WTC11 (cell line): Measurements from ENCODE around the gene KDM1A.

Experiments used
- CBFB ChIP-seq: sonication (generic); formaldehyde crosslinking; IDR thresholded peaks from 2 replicates; pipeline ENCODE4 v1.8.1; 2022; ENCODE audit warnings: mild to moderate bottlenecking, low read depth, missing genetic modification reagents
- CTCF ChIP-seq: fragments of 200-600 bp; IDR thresholded peaks from 2 replicates; pipeline ENCODE4 v1.8.0; 2022; ENCODE audit warnings: antibody characterized with exemption
- E2F4 ChIP-seq: sonication (generic); formaldehyde crosslinking; IDR thresholded peaks from 2 replicates; pipeline ENCODE4 v1.8.1; 2022; ENCODE audit warnings: low read depth, mild to moderate bottlenecking, moderate library complexity, missing genetic modification reagents, borderline replicate concordance
- MAX ChIP-seq: sonication (generic); formaldehyde crosslinking; IDR thresholded peaks from 2 replicates; pipeline ENCODE4 v1.8.0; 2022; ENCODE audit warnings: mild to moderate bottlenecking, missing genetic modification reagents
- NFYB ChIP-seq: sonication (generic); formaldehyde crosslinking; conservative IDR thresholded peaks from 2 replicates; pipeline ENCODE4 v1.8.0; 2022; ENCODE audit warnings: low read depth, missing genetic modification reagents
- SMAD3 ChIP-seq: sonication (generic); formaldehyde crosslinking; IDR thresholded peaks from 2 replicates; pipeline ENCODE4 v1.8.0; 2022; ENCODE audit warnings: missing genetic modification reagents, mild to moderate bottlenecking, borderline replicate concordance
- SP1 ChIP-seq: sonication (generic); formaldehyde crosslinking; conservative IDR thresholded peaks from 2 replicates; pipeline ENCODE4 v1.8.1; 2022; ENCODE audit warnings: missing genetic modification reagents
- TCF7 ChIP-seq: sonication (generic); formaldehyde crosslinking; IDR thresholded peaks from 2 replicates; pipeline ENCODE4 v1.8.0; 2022; ENCODE audit warnings: mild to moderate bottlenecking, low read depth, missing genetic modification reagents, moderate library complexity
- TP53 ChIP-seq: sonication (generic); formaldehyde crosslinking; IDR thresholded peaks from 2 replicates; pipeline ENCODE4 v1.8.1; 2023; ENCODE audit warnings: mild to moderate bottlenecking, missing genetic modification reagents
- USF1 ChIP-seq: sonication (generic); formaldehyde crosslinking; IDR thresholded peaks from 2 replicates; pipeline ENCODE4 v1.8.0; 2022; ENCODE audit warnings: mild to moderate bottlenecking, missing genetic modification reagents
- ZNF138 ChIP-seq: sonication (generic); formaldehyde crosslinking; conservative IDR thresholded peaks from 2 replicates; pipeline ENCODE4 v1.8.1; 2022; ENCODE audit warnings: mild to moderate bottlenecking, moderate library complexity, missing genetic modification reagents
- ZSCAN18 ChIP-seq: fragments of 250-450 bp; sonication (Bioruptor Pico); IDR thresholded peaks from 2 replicates; pipeline ENCODE4 v2.1.2; 2022; ENCODE audit warnings: mild to moderate bottlenecking, moderate library complexity
- TF ChIP-seq, protein P1 (sequence below): sonication (generic); formaldehyde crosslinking; conservative IDR thresholded peaks from 2 replicates; pipeline ENCODE4 v1.8.1; 2023; ENCODE audit warnings: mild to moderate bottlenecking, low read depth, missing genetic modification reagents, moderate library complexity
- TF ChIP-seq, protein P2 (sequence below): sonication (generic); formaldehyde crosslinking; IDR thresholded peaks from 2 replicates; pipeline ENCODE4 v1.8.0; 2022; ENCODE audit warnings: mild to moderate bottlenecking, missing genetic modification reagents

- no peak for TF ChIP-seq CTCF
- no peak for TF ChIP-seq SMAD3 (CRISPR knock-in tag)
- TF ChIP-seq, protein P1, sequence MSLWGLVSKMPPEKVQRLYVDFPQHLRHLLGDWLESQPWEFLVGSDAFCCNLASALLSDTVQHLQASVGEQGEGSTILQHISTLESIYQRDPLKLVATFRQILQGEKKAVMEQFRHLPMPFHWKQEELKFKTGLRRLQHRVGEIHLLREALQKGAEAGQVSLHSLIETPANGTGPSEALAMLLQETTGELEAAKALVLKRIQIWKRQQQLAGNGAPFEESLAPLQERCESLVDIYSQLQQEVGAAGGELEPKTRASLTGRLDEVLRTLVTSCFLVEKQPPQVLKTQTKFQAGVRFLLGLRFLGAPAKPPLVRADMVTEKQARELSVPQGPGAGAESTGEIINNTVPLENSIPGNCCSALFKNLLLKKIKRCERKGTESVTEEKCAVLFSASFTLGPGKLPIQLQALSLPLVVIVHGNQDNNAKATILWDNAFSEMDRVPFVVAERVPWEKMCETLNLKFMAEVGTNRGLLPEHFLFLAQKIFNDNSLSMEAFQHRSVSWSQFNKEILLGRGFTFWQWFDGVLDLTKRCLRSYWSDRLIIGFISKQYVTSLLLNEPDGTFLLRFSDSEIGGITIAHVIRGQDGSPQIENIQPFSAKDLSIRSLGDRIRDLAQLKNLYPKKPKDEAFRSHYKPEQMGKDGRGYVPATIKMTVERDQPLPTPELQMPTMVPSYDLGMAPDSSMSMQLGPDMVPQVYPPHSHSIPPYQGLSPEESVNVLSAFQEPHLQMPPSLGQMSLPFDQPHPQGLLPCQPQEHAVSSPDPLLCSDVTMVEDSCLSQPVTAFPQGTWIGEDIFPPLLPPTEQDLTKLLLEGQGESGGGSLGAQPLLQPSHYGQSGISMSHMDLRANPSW (CRISPR knock-in tag) = no peak
- TF ChIP-seq MAX (CRISPR knock-in tag) = no peak
- no peak for TF ChIP-seq NFYB (CRISPR knock-in tag)
- TF ChIP-seq, protein P2, sequence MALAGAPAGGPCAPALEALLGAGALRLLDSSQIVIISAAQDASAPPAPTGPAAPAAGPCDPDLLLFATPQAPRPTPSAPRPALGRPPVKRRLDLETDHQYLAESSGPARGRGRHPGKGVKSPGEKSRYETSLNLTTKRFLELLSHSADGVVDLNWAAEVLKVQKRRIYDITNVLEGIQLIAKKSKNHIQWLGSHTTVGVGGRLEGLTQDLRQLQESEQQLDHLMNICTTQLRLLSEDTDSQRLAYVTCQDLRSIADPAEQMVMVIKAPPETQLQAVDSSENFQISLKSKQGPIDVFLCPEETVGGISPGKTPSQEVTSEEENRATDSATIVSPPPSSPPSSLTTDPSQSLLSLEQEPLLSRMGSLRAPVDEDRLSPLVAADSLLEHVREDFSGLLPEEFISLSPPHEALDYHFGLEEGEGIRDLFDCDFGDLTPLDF = no peak
- TF ChIP-seq TP53 = no peak
- no peak for TF ChIP-seq CBFB (CRISPR knock-in tag)
- no peak for TF ChIP-seq USF1 (CRISPR knock-in tag)
- TF ChIP-seq ZSCAN18 (CRISPR knock-in tag) = no peak
- no peak for TF ChIP-seq E2F4 (CRISPR knock-in tag)
- TF ChIP-seq SP1 (CRISPR knock-in tag) = no peak
- TF ChIP-seq ZNF138 = no peak
- no peak for TF ChIP-seq TCF7
Observed at GRCh38 chr1:23069675-23070074, 50.4 kb downstream of the KDM1A start.
